A549 (cell line): ENCODE results near the gene TRAF3. TPM values are rescaled to one million over a fixed set of nuclear protein-coding genes. Genes with fewer than 3 reads are reported as not detected.

Experiments used
- ATAC-seq, 2 experiments: fragments of 200-7000 bp in 1 of 2; fragments of >200 bp in 1 of 2; cut with Nextera tagmentation in 1 of 2; cut with Tn5 transposase in 1 of 2; 3 replicates each; pipeline versions ENCODE4 v1.8.0 to v1.9.1; 2018 to 2020; ENCODE audit warnings: mild to moderate bottlenecking in 1 of 2, moderate library complexity in 1 of 2
- CTCF ChIA-PET: fragments of 300-600 bp; sonication (Branson Sonifier 250); formaldehyde crosslinking; extraction: SDS; loops from one replicate; lab custom pipeline; 2021; ENCODE audit warnings: antibody characterized with exemption, inconsistent platforms; lab: Yijun Ruan, JAX
- POLR2A ChIA-PET: fragments of 350-600 bp; formaldehyde crosslinking; extraction: SDS; loops from one replicate; lab custom pipeline; 2021; ENCODE audit warnings: antibody characterized with exemption, inconsistent platforms; lab: Yijun Ruan, JAX
- DNase-seq, 2 experiments: peaks; one replicate each; pipeline versions ENCODE4 v3.0.0 to v3.0.0-alpha.2; 2011 to 2016; ENCODE audit warnings: low read depth in 1 of 2, low spot score in 1 of 2
- FAIRE-seq: peaks from 2 replicates; lab custom pipeline; 2011; peaks lifted over from hg19 to GRCh38; lab: Jason Lieb, UNC
- H3K27ac ChIP-seq, 2 experiments: fragments of >200 bp; sonication (Bioruptor Twin); formaldehyde crosslinking; 3 replicates each; pipeline ENCODE4 v1.5.1; 2016 to 2017
- H3K4me1 ChIP-seq: fragments of >200 bp; sonication (Bioruptor Twin); formaldehyde crosslinking; 3 replicates; pipeline ENCODE4 v1.6.1; 2016
- H3K4me2 ChIP-seq: fragments of >200 bp; sonication (Bioruptor Twin); formaldehyde crosslinking; 3 replicates; pipeline ENCODE4 v1.6.1; 2016
- H3K4me3 ChIP-seq: fragments of >200 bp; sonication (Bioruptor Twin); formaldehyde crosslinking; 3 replicates; pipeline ENCODE4 v1.5.1; 2016
- H3K9me3 ChIP-seq: fragments of >200 bp; sonication (Bioruptor Twin); formaldehyde crosslinking; 3 replicates; pipeline ENCODE4 v1.6.1; 2016
- ATOH8 ChIP-seq: fragments of 250-450 bp; sonication (Bioruptor Pico); IDR thresholded peaks from 2 replicates; pipeline ENCODE4 v1.5.0; 2020; ENCODE audit warnings: low read depth, mild to moderate bottlenecking, moderate library complexity
- BHLHE40 ChIP-seq: IDR thresholded peaks from 2 replicates; pipeline ENCODE4 v1.6.1; 2012; ENCODE audit warnings: low read depth, low read length, inconsistent platforms
- CBX2 ChIP-seq: fragments of 200-600 bp; sonication (generic); IDR thresholded peaks from 2 replicates; pipeline ENCODE4 v1.6.1; 2016; ENCODE audit warnings: low read depth, mild to moderate bottlenecking, borderline replicate concordance
- CEBPB ChIP-seq, 2 experiments: fragments of >200 bp in 1 of 2; sonication (Bioruptor Twin) in 1 of 2; formaldehyde crosslinking in 1 of 2; IDR thresholded peaks; 2 replicates each; pipeline ENCODE4 v1.6.1; 2012 to 2016
- CHD4 ChIP-seq: fragments of 200-600 bp; sonication (generic); IDR thresholded peaks from 2 replicates; pipeline ENCODE4 v1.6.1; 2016; ENCODE audit warnings: antibody characterized with exemption, mild to moderate bottlenecking, borderline replicate concordance
- ELK1 ChIP-seq: fragments of 150-350 bp; IDR thresholded peaks from 2 replicates; pipeline ENCODE4 v1.6.1; 2014; ENCODE audit warnings: low read depth, mild to moderate bottlenecking, low read length
- EP300 ChIP-seq, 2 experiments: fragments of >200 bp; sonication (Bioruptor Twin); formaldehyde crosslinking; IDR thresholded peaks; 2 replicates in 1 of 2; 3 replicates in 1 of 2; pipeline ENCODE4 v1.6.1; 2016 to 2017
- FOSL2 ChIP-seq, 2 experiments: fragments of 450-650 bp in 1 of 2; fragments of >200 bp in 1 of 2; sonication (Bioruptor Twin) in 1 of 2; formaldehyde crosslinking; IDR thresholded peaks; 2 replicates each; pipeline versions ENCODE4 v1.5.0 to v1.6.1; 2016 to 2020; ENCODE audit warnings: mild to moderate bottlenecking in 1 of 2, moderate library complexity in 1 of 2
- JUNB ChIP-seq: fragments of >200 bp; sonication (Bioruptor Twin); formaldehyde crosslinking; IDR thresholded peaks from 2 replicates; pipeline ENCODE4 v1.6.1; 2016
- KDM1A ChIP-seq: fragments of 200-600 bp; sonication (generic); IDR thresholded peaks from 2 replicates; pipeline ENCODE4 v1.6.1; 2016; ENCODE audit warnings: low read depth, mild to moderate bottlenecking
- MAZ ChIP-seq: fragments of 150-350 bp; IDR thresholded peaks from 2 replicates; pipeline ENCODE4 v1.6.1; 2014; ENCODE audit warnings: antibody characterized with exemption, low read depth, low read length, borderline replicate concordance
- NPAS2 ChIP-seq: fragments of 250-450 bp; sonication (Bioruptor Pico); IDR thresholded peaks from 2 replicates; pipeline ENCODE4 v1.8.0; 2022; ENCODE audit warnings: mild to moderate bottlenecking, moderate library complexity, borderline replicate concordance
- NR3C1 ChIP-seq: fragments of >200 bp; sonication (Bioruptor Twin); formaldehyde crosslinking; IDR thresholded peaks from 3 replicates; pipeline ENCODE4 v1.6.1; 2017
- PBX3 ChIP-seq: IDR thresholded peaks from 2 replicates; pipeline ENCODE4 v1.6.1; 2012
- POLR2AphosphoS2 ChIP-seq: conservative IDR thresholded peaks from 2 replicates; pipeline ENCODE4 v1.6.1; 2012; ENCODE audit warnings: low read length, improper control_type of control experiment, inconsistent platforms
- RFX5 ChIP-seq: fragments of 450-650 bp; IDR thresholded peaks from 2 replicates; pipeline ENCODE4 v1.7.1; 2014; ENCODE audit warnings: antibody characterized with exemption, mild to moderate bottlenecking, moderate library complexity
- RNF2 ChIP-seq: fragments of 200-600 bp; sonication (generic); IDR thresholded peaks from 2 replicates; pipeline ENCODE4 v1.6.1; 2016; ENCODE audit warnings: low read depth, mild to moderate bottlenecking, antibody characterized with exemption, moderate library complexity, borderline replicate concordance
- SMC3 ChIP-seq: fragments of >200 bp; sonication (Bioruptor Twin); formaldehyde crosslinking; IDR thresholded peaks from 3 replicates; pipeline ENCODE4 v1.6.1; 2018; ENCODE audit warnings: inconsistent platforms
- SREBF2 ChIP-seq: fragments of 450-650 bp; IDR thresholded peaks from 2 replicates; pipeline ENCODE4 v1.6.1; 2014; ENCODE audit warnings: mild to moderate bottlenecking, moderate library complexity
- ZFP36 ChIP-seq: fragments of 450-650 bp; IDR thresholded peaks from 2 replicates; pipeline ENCODE4 v1.6.1; 2014; ENCODE audit warnings: borderline replicate concordance; ENCODE audit not compliant: partially characterized antibody
- WGBS: methylation state at CpG from one replicate; pipeline ENCODE4 v1.1.6; 2017; ENCODE audit errors: missing lambda C conversion rate; 5-methylcytosine and 5-hydroxymethylcytosine counted together
- polyA plus RNA-seq, 4 experiments: library from polyadenylated mRNA; depleted of rRNA in 3 of 4; stranded (reverse); fragments of >200 nt; fragmentation: RNase III in 1 of 4; extraction: RNeasy Plus Mini Kit Qiagen cat#74134 plus additional on column Dnase treatment in 1 of 4; gene quantifications; 2 replicates in 3 of 4; 3 replicates in 1 of 4; pipeline ENCODE4 v1.2.3, GENCODE V29; 2011 to 2017
- TF ChIP-seq, protein P1 (sequence below): fragments of 450-650 bp; IDR thresholded peaks from 2 replicates; pipeline ENCODE4 v1.6.1; 2014; ENCODE audit warnings: antibody characterized with exemption
- TF ChIP-seq, protein P2 (sequence below): IDR thresholded peaks from 2 replicates; pipeline ENCODE4 v1.6.1; 2012

Gene TRAF3
- polyA plus RNA-seq, 2 of the 4 experiments (the other 2 are of a cell fraction) = 20.2 to 25.5 TPM

GRCh38 chr14:102813691-102814090, 36.4 kb downstream of the TRAF3 start:
- H3K27ac ChIP-seq = no peak overlapping the region
- ChIA-PET POLR2A (no interaction called here), CTCF (no interaction called here)
- no peak overlapping the region for H3K4me3 ChIP-seq
- TF ChIP-seq PBX3 (no peak), ATOH8 (CRISPR knock-in tag) (no peak), MAZ (no peak), NR3C1 (no peak), KDM1A (no peak), POLR2AphosphoS2 (no peak), CEBPB (IDR thresholded peaks at IDR 0.05) (no peak), ELK1 (no peak), RFX5 (no peak), RNF2 (no peak), NPAS2 (CRISPR knock-in tag) (no peak), SMC3 (no peak)
- TF ChIP-seq, protein P1, sequence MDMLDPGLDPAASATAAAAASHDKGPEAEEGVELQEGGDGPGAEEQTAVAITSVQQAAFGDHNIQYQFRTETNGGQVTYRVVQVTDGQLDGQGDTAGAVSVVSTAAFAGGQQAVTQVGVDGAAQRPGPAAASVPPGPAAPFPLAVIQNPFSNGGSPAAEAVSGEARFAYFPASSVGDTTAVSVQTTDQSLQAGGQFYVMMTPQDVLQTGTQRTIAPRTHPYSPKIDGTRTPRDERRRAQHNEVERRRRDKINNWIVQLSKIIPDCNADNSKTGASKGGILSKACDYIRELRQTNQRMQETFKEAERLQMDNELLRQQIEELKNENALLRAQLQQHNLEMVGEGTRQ = no peak
- 0 out of 3 replicates have a peak, but pooled peaks cover 3% of the 10 kb centered on the region for H3K4me1 ChIP-seq
- H3K4me2 ChIP-seq = no peak overlapping the region
- DNase-seq (no peak), FAIRE-seq (no peak), ATAC-seq (no peak)
- no peaks in the 10 kb centered on the region for H3K9me3 ChIP-seq
- WGBS = 78% methylated on average over 5 of the region's 5 CpGs

DNA sequence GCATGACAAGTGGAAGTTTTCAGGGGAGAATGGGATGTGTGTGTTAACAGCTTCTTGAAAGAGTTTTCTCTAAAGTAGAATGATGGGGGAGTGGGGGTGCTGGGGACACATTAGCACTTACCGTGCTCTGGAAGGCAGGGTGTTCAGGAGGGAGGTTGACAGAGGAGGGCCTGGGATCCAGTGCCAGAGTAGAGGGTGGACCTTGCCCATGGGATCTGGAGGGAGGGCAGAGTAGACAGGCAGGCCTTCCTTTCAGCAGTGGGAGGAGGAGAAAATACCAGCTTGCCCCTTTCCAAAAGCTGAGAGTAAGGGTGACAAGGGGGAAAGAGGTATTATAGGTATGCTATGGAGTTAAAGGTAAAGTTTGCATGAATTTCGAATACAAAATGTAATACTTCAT, 40.1 kb downstream of the TRAF3 start:
- no peak for ATAC-seq
- TF ChIP-seq CHD4 = no peak
- TF ChIP-seq SREBF2 = no peak
- TF ChIP-seq, protein P1 = no peak
- no peak for TF ChIP-seq ZFP36
- TF ChIP-seq BHLHE40 = no peak
- no peak for TF ChIP-seq FOSL2 (IDR thresholded peaks at IDR 0.05)
- no peak for TF ChIP-seq FOSL2 (CRISPR knock-in tag; IDR thresholded peaks at IDR 0.05)
- no peak for TF ChIP-seq NR3C1
- TF ChIP-seq JUNB = no peak
- no peak for TF ChIP-seq CBX2
- TF ChIP-seq KDM1A = no peak
- no peak for TF ChIP-seq NPAS2 (CRISPR knock-in tag)
- no peak for TF ChIP-seq EP300 (IDR thresholded peaks at IDR 0.05)
- TF ChIP-seq, protein P2, sequence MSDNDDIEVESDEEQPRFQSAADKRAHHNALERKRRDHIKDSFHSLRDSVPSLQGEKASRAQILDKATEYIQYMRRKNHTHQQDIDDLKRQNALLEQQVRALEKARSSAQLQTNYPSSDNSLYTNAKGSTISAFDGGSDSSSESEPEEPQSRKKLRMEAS = no peak

More for the DNA sequence above, 40.1 kb downstream of the TRAF3 start:
- Histone ChIP-seq H3K4me3 (no peak overlapping the region), H3K27ac (no peak overlapping the region), H3K4me1 (peaks cover 4% of the 10 kb centered on the region; the same call in 2 of the 3 replicates), H3K4me2 (no peak overlapping the region), H3K9me3 (no peaks in the 10 kb centered on the region)
- FAIRE-seq (no peak), DNase-seq (no peak)
- WGBS = 87% methylated on average over 2 of the region's 2 CpGs
- ChIA-PET CTCF (interaction anchor here (1.3 to 1.6 kb wide), 3 partner anchors 9 to 29 kb away, joined by 3 read pairs; no protein-coding TSS in a partner anchor), POLR2A (no interaction called here)
